Body of pancreas (tissue), 4 donors: ENCODE measurements around the gene FKBP1B.

ENCODE experiments used
- CTCF ChIP-seq, 7 experiments: fragments of 450-650 bp in 4 of 7; fragments of 200-600 bp in 3 of 7; sonication (generic) in 3 of 7; IDR thresholded peaks; one replicate each; pipeline ENCODE4 v1.5.1; 2016 to 2019; ENCODE audit warnings: antibody characterized with exemption in 7 of 7
- POLR2A ChIP-seq, 3 donors: fragments of 450-650 bp; IDR thresholded peaks; one replicate each; pipeline ENCODE4 v1.6.1; 2016; ENCODE audit warnings: antibody characterized with exemption in 3 of 3, mild to moderate bottlenecking in 2 of 3

GRCh38 chr2:24077535-24077877 is 28.0 kb downstream of the FKBP1B start:
- TF ChIP-seq CTCF (IDR thresholded peaks at IDR 0.05): no peak
- no peak for TF ChIP-seq POLR2A (IDR thresholded peaks at IDR 0.05)
